MM.1S (cell line): ENCODE measurements around the gene ZNF326.

ENCODE experiments used
- DNase-seq: peaks from one replicate; pipeline ENCODE4 v3.0.0-alpha.2; 2015
- H2AFZ ChIP-seq: fragments of 300-600 bp; sonication (generic); 2 replicates; pipeline ENCODE4 v1.6.0; 2016; ENCODE audit warnings: antibody characterized with exemption, low read length
- H3F3A ChIP-seq: fragments of 300-600 bp; sonication (generic); 2 replicates; pipeline ENCODE4 v1.6.1; 2016; ENCODE audit warnings: mild to moderate bottlenecking, antibody characterized with exemption, low read length, moderate library complexity, mixed read lengths; ENCODE audit not compliant: insufficient read depth
- H3K27ac ChIP-seq: fragments of 300-600 bp; sonication (generic); 2 replicates; pipeline ENCODE4 v1.5.1; 2016; ENCODE audit warnings: mild to moderate bottlenecking, low read length
- H3K27me3 ChIP-seq: fragments of 300-600 bp; sonication (generic); replicated peaks from 2 replicates; pipeline ENCODE4 v1.6.0; 2016; ENCODE audit warnings: low read length; ENCODE audit not compliant: insufficient read depth
- H3K36me3 ChIP-seq: fragments of 300-600 bp; sonication (generic); replicated peaks from 2 replicates; pipeline ENCODE4 v1.6.1; 2016; ENCODE audit warnings: mild to moderate bottlenecking, low read length, mixed read lengths; ENCODE audit not compliant: insufficient read depth
- H3K4me1 ChIP-seq: fragments of 300-600 bp; sonication (generic); 2 replicates; pipeline ENCODE4 v1.6.1; 2016; ENCODE audit warnings: low read length, mixed read lengths
- H3K4me2 ChIP-seq: fragments of 300-600 bp; sonication (generic); 2 replicates; pipeline ENCODE4 v1.6.0; 2016; ENCODE audit warnings: low read depth, low read length
- H3K4me3 ChIP-seq: fragments of 300-600 bp; sonication (generic); 2 replicates; pipeline ENCODE4 v1.5.1; 2016; ENCODE audit warnings: low read length, mixed read lengths
- H3K79me2 ChIP-seq: fragments of 300-600 bp; sonication (generic); 2 replicates; pipeline ENCODE4 v1.6.1; 2016; ENCODE audit warnings: mixed run types, low read length, mixed read lengths
- H3K9ac ChIP-seq: fragments of 300-600 bp; sonication (generic); 2 replicates; pipeline ENCODE4 v1.6.1; 2016; ENCODE audit warnings: low read length, mixed read lengths
- H3K9me2 ChIP-seq: fragments of 300-600 bp; sonication (generic); replicated peaks from 2 replicates; pipeline ENCODE4 v1.6.1; 2016; ENCODE audit warnings: mild to moderate bottlenecking, low read length, mixed read lengths; ENCODE audit not compliant: insufficient read depth
- H3K9me3 ChIP-seq: fragments of 300-600 bp; sonication (generic); replicated peaks from 2 replicates; pipeline ENCODE4 v1.6.1; 2016; ENCODE audit warnings: mild to moderate bottlenecking, low read length, mixed read lengths; ENCODE audit not compliant: insufficient read depth
- H4K20me1 ChIP-seq: fragments of 300-600 bp; sonication (generic); 2 replicates; pipeline ENCODE4 v1.6.1; 2016; ENCODE audit warnings: mild to moderate bottlenecking, low read length, moderate library complexity, mixed read lengths; ENCODE audit not compliant: insufficient read depth
- CTCF ChIP-seq: fragments of 300-600 bp; sonication (generic); IDR thresholded peaks from 2 replicates; pipeline ENCODE4 v1.5.1; 2016; ENCODE audit warnings: antibody characterized with exemption, low read length, mixed read lengths
- EZH2 ChIP-seq: fragments of 300-600 bp; sonication (generic); optimal IDR thresholded peaks from 2 replicates; pipeline ENCODE3; 2017; ENCODE audit warnings: low read depth, mild to moderate bottlenecking, antibody characterized with exemption, low read length, mixed read lengths
- EZH2phosphoT487 ChIP-seq: fragments of 300-600 bp; sonication (generic); IDR thresholded peaks from 2 replicates; pipeline ENCODE4 v1.6.1; 2018; ENCODE audit warnings: antibody characterized with exemption, low read length

The ZNF326 gene

DNA sequence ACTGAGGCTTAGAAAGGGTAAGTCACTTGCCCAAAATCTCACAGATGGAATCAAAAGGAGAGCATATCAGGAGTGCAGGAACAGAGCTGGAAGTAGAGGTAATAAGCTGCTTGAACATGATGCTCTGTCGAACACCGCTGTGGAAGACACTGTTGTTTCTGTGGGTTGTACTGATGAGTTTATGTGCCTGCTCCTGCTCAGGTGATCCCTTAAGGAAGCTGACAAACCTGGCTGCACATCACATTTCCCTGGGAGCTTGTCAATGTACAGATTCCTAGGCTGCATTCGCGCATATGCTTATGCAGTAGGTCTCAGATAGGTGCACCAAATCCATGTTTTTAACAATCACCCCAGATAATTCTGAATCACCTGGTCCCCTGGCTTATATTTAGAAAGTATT, 79.7 kb downstream of the ZNF326 start:
- 0 out of 2 replicates have a peak, but pooled peaks cover 3% of the 10 kb centered on the region for H3K4me1 ChIP-seq
- no peaks in the 10 kb centered on the region for H3F3A ChIP-seq
- DNase-seq: no peak
- no peak overlapping the region for H3K27ac ChIP-seq
- H3K4me2 ChIP-seq: peak overlapping the region; percentile 25; the same call in 1 of the 2 replicates
- no peaks in the 10 kb centered on the region for H3K9me3 ChIP-seq
- no peak overlapping the region for H3K4me3 ChIP-seq
- H3K9me2 ChIP-seq: no peaks in the 10 kb centered on the region
- H4K20me1 ChIP-seq: no peaks in the 10 kb centered on the region
- H3K27me3 ChIP-seq: no peaks in the 10 kb centered on the region
- TF ChIP-seq EZH2 (no peak), EZH2phosphoT487 (no peak), CTCF (no peak)
- H3K9ac ChIP-seq: no peak overlapping the region
- no peaks in the 10 kb centered on the region for H3K79me2 ChIP-seq
- peak overlapping the region; percentile 21; the same call in 1 of the 2 replicates for H2AFZ ChIP-seq
- H3K36me3 ChIP-seq: no peaks in the 10 kb centered on the region

GRCh38 chr1:90074970-90075391, 80.1 kb downstream of the ZNF326 start:
- DNase-seq: no peak
- Histone ChIP-seq H3K4me3 (no peak overlapping the region), H3K4me2 (no peak overlapping the region), H3K36me3 (no peaks in the 10 kb centered on the region), H3K9me3 (no peaks in the 10 kb centered on the region), H3K9me2 (no peaks in the 10 kb centered on the region), H2AFZ (no peak overlapping the region), H3K9ac (no peak overlapping the region), H4K20me1 (no peaks in the 10 kb centered on the region), H3K79me2 (no peaks in the 10 kb centered on the region), H3K27me3 (no peaks in the 10 kb centered on the region), H3F3A (no peaks in the 10 kb centered on the region), H3K27ac (no peak overlapping the region), H3K4me1 (0 out of 2 replicates have a peak, but pooled peaks cover 3% of the 10 kb centered on the region)
- no peak for TF ChIP-seq EZH2phosphoT487

DNA sequence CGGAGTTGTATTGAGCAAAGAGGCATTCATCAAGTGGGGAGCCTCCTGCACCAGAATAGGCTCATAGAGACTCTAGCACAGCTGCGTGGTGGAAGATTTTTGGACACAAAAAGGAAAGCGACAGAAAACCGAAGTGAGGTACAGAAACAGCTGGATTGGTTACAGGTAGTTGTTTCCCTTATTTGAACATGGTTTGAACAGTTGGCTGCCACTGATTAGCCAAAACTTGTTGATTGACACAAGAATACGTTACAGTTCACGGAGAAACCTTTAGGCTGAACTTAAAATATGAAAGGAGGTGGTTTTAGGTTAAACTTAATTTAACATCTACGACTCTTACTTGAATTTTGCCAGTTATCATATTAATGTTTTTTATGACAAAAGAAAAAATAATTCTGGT, 89.1 kb downstream of the ZNF326 start:
- Histone ChIP-seq H2AFZ (no peak overlapping the region), H3F3A (no peaks in the 10 kb centered on the region), H3K27me3 (no peaks in the 10 kb centered on the region), H3K79me2 (no peaks in the 10 kb centered on the region), H4K20me1 (no peaks in the 10 kb centered on the region), H3K9ac (no peak overlapping the region), H3K36me3 (no peaks in the 10 kb centered on the region), H3K4me1 (no peaks in the 10 kb centered on the region), H3K9me3 (no peaks in the 10 kb centered on the region), H3K9me2 (no peaks in the 10 kb centered on the region), H3K4me2 (no peak overlapping the region), H3K4me3 (no peak overlapping the region), H3K27ac (no peak overlapping the region)
- TF ChIP-seq CTCF (no peak), EZH2 (no peak), EZH2phosphoT487 (no peak)
- no peak for DNase-seq
